Fibroblast of lung (primary cell): ENCODE measurements around the gene PCSK2. TPM values are rescaled to one million over a fixed set of nuclear protein-coding genes. Genes with fewer than 3 reads are reported as not detected.

Experiments used
- DNase-seq, 2 donors: peaks; one replicate each; pipeline versions ENCODE4 v3.0.0 to v3.0.0-alpha.2; 2010; ENCODE audit warnings: low read depth in 2 of 2
- H2AFZ ChIP-seq: 2 replicates; pipeline ENCODE4 v1.5.1; 2012; ENCODE audit warnings: low read length, control low read depth, inconsistent platforms
- H3K27ac ChIP-seq: 2 replicates; pipeline ENCODE4 v1.5.1; 2011; ENCODE audit warnings: low read length, control low read depth; ENCODE audit not compliant: insufficient read depth
- H3K27me3 ChIP-seq: 2 replicates; pipeline ENCODE4 v1.5.1; 2011; ENCODE audit warnings: mild to moderate bottlenecking, low read length; ENCODE audit not compliant: control insufficient read depth, insufficient read depth
- H3K36me3 ChIP-seq: 2 replicates; pipeline ENCODE4 v1.5.1; 2011; ENCODE audit warnings: low read length; ENCODE audit not compliant: control insufficient read depth, insufficient read depth
- H3K4me1 ChIP-seq: 2 replicates; pipeline ENCODE4 v1.5.1; 2011; ENCODE audit warnings: low read length; ENCODE audit not compliant: control insufficient read depth, insufficient read depth; ENCODE audit errors: extremely low read depth
- H3K4me2 ChIP-seq: 2 replicates; pipeline ENCODE4 v1.5.1; 2011; ENCODE audit warnings: low read length, control low read depth; ENCODE audit not compliant: insufficient read depth; ENCODE audit errors: extremely low read depth
- H3K4me3 ChIP-seq, 4 experiments: fragments of 200-600 bp in 1 of 4; sonication (generic) in 1 of 4; replicated peaks in 1 of 4; 2 replicates each; pipeline ENCODE4 v1.5.1; 2011 to 2016; ENCODE audit warnings: low read length in 4 of 4, low read depth in 3 of 4, mild to moderate bottlenecking in 3 of 4, control low read depth in 2 of 4, inconsistent platforms in 1 of 4, mixed read lengths in 1 of 4; ENCODE audit not compliant: insufficient read depth in 1 of 4; ENCODE audit errors: control extremely low read depth in 1 of 4
- H3K79me2 ChIP-seq: 2 replicates; pipeline ENCODE4 v1.5.1; 2012; ENCODE audit warnings: mild to moderate bottlenecking, low read length, inconsistent platforms; ENCODE audit not compliant: control insufficient read depth, insufficient read depth
- H3K9ac ChIP-seq: 2 replicates; pipeline ENCODE4 v1.5.1; 2011; ENCODE audit warnings: mild to moderate bottlenecking, low read length, control low read depth; ENCODE audit not compliant: insufficient read depth
- H3K9me3 ChIP-seq: 2 replicates; pipeline ENCODE4 v1.5.1; 2012; ENCODE audit warnings: low read depth, low read length; ENCODE audit not compliant: control insufficient read depth, insufficient read depth
- H4K20me1 ChIP-seq: 2 replicates; pipeline ENCODE4 v1.5.1; 2011; ENCODE audit warnings: low read length; ENCODE audit not compliant: control insufficient read depth, insufficient read depth; ENCODE audit errors: extremely low read depth
- EZH2 ChIP-seq: IDR thresholded peaks from 2 replicates; pipeline ENCODE4 v1.5.1; 2012; ENCODE audit warnings: low read length, control low read depth, mild to moderate bottlenecking; ENCODE audit errors: missing control alignments
- polyA plus RNA-seq, 2 donors: library from polyadenylated mRNA; depleted of rRNA in 1 of 2; stranded (reverse) in 1 of 2; unstranded in 1 of 2; fragments of >200 nt; gene quantifications; 2 replicates each; pipeline ENCODE4 v1.2.1, GENCODE V29; 2011 to 2012; ENCODE audit warnings: missing spikeins in 1 of 2
- total RNA-seq: library from RNA; depleted of rRNA; stranded (reverse); fragments of >200 nt; gene quantifications from 2 replicates; pipeline ENCODE4 v1.2.1, GENCODE V29; 2014
- TF ChIP-seq, protein P1 (sequence below), 2 donors: IDR thresholded peaks in 1 of 2; conservative IDR thresholded peaks in 1 of 2; 1 replicate in 1 of 2; 2 replicates in 1 of 2; pipeline ENCODE4 v1.5.1; 2011 to 2012; ENCODE audit warnings: low read length in 2 of 2, control low read depth in 1 of 2, inconsistent platforms in 1 of 2, low read depth in 1 of 2, mild to moderate bottlenecking in 1 of 2

Gene PCSK2
- total and polyA plus RNA-seq, 2 donors (not counting 1 experiment from before 2014, with no cell fraction given) = under 0.01 to 1.2 TPM

DNA sequence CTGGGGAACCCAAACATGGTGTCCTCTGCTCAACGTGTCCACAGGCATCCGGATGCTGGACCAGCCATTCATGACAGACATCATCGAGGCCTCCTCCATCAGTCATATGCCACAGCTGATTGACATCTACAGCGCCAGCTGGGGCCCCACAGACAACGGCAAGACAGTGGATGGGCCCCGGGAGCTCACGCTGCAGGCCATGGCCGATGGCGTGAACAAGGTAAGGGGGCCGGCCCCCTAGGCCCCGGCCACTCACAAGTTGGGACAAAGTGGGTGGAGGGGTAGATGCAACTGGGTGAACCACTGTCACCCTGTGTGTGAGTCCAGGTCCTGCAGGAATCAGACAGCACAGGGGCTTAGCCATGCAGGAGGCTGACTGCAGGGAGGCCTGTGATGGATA, 209.8 kb downstream of the PCSK2 start:
- Histone ChIP-seq H3K4me3 (no peak overlapping the region), H3K4me2 (no peak overlapping the region), H3K79me2 (no peaks in the 10 kb centered on the region), H3K4me1 (no peaks in the 10 kb centered on the region), H4K20me1 (no peaks in the 10 kb centered on the region), H3K9ac (no peak overlapping the region), H3K27me3 (peaks cover 5% of the 10 kb centered on the region), H3K27ac (no peak overlapping the region), H3K9me3 (no peaks in the 10 kb centered on the region), H3K36me3 (no peaks in the 10 kb centered on the region), H2AFZ (no peak overlapping the region)
- no peak for DNase-seq
- no peak for TF ChIP-seq EZH2
- TF ChIP-seq, protein P1, sequence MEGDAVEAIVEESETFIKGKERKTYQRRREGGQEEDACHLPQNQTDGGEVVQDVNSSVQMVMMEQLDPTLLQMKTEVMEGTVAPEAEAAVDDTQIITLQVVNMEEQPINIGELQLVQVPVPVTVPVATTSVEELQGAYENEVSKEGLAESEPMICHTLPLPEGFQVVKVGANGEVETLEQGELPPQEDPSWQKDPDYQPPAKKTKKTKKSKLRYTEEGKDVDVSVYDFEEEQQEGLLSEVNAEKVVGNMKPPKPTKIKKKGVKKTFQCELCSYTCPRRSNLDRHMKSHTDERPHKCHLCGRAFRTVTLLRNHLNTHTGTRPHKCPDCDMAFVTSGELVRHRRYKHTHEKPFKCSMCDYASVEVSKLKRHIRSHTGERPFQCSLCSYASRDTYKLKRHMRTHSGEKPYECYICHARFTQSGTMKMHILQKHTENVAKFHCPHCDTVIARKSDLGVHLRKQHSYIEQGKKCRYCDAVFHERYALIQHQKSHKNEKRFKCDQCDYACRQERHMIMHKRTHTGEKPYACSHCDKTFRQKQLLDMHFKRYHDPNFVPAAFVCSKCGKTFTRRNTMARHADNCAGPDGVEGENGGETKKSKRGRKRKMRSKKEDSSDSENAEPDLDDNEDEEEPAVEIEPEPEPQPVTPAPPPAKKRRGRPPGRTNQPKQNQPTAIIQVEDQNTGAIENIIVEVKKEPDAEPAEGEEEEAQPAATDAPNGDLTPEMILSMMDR (conservative IDR thresholded peaks at IDR 0.05 in 1 of 2, IDR thresholded peaks at IDR 0.05 in 1 of 2; ENCODE audit: low read depth in 1 of 2, low read length in 2 of 2) = no peak

DNA sequence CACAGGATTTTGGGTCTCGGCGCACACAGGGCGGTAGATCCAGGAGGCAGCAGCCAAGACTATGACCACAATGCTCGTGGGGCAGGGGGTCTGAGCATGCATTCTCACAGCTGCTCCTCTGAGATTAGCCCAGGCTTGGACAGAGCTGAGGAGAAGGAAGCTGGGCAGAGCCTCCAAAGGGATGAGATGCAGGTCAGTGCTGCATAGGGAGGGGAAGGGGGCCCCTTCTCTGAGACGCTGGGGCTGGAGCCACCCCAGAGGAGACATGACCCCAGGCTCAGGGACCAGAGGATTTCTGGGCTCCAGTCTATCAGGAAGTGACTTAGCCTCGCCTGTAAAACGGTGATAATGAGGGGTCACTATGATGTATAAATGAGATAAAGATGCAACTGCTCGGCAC, 210.4 kb downstream of the PCSK2 start:
- H3K27me3 ChIP-seq = peaks cover 5% of the 10 kb centered on the region

DNA sequence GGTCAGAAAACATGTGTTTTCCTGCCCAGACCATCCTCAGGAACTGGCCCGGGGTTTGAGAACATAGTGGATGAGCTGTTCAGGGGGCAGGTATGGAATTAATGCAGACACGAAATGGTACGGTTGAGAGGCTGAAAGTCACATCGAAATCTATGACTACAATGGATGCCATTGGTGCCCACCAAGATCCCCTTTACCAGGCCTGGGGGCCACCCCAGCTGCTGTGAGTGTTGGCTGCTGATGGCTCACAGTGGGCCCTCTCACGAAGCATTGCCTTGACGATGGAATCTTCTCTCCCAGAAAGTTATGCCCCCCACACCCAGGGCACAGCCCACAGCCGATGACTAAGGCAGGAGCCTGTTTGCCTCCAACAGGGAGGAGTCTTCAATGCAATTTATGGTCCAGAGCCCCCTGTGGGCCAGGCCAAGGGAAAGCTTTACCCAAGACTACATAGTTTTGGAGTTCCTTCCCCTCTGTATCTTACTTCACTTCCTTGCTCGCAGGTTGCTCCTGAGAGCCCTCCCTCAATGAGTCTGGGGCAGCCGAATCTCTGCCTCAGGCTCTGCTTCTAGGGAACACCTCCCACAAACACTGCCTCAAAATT, 211.7 kb downstream of the PCSK2 start:
- TF ChIP-seq, protein P1 (conservative IDR thresholded peaks at IDR 0.05 in 1 of 2, IDR thresholded peaks at IDR 0.05 in 1 of 2; ENCODE audit: low read depth in 1 of 2, low read length in 2 of 2) = no peak
- no peak for TF ChIP-seq EZH2
- no peaks in the 10 kb centered on the region for H3K36me3 ChIP-seq
- H3K79me2 ChIP-seq = no peaks in the 10 kb centered on the region
- no peaks in the 10 kb centered on the region for H3K4me1 ChIP-seq
- H3K4me2 ChIP-seq = no peak overlapping the region
- H3K9me3 ChIP-seq = no peaks in the 10 kb centered on the region
- no peak overlapping the region for H3K27ac ChIP-seq
- H3K4me3 ChIP-seq = no peak overlapping the region
- no peak for DNase-seq
- H3K9ac ChIP-seq = no peak overlapping the region
- no peak overlapping the region for H2AFZ ChIP-seq
- peaks cover 5% of the 10 kb centered on the region for H3K27me3 ChIP-seq
- no peaks in the 10 kb centered on the region for H4K20me1 ChIP-seq

More for the DNA sequence above, 210.4 kb downstream of the PCSK2 start:
- TF ChIP-seq, protein P1 (conservative IDR thresholded peaks at IDR 0.05 in 1 of 2, IDR thresholded peaks at IDR 0.05 in 1 of 2; ENCODE audit: low read depth in 1 of 2, low read length in 2 of 2) = no peak
- TF ChIP-seq EZH2 = no peak
- no peaks in the 10 kb centered on the region for H3K79me2 ChIP-seq
- no peak overlapping the region for H3K4me3 ChIP-seq
- DNase-seq = no peak
- no peak overlapping the region for H3K4me2 ChIP-seq
- H3K9ac ChIP-seq = no peak overlapping the region
- no peaks in the 10 kb centered on the region for H3K4me1 ChIP-seq
- H2AFZ ChIP-seq = no peak overlapping the region
- H4K20me1 ChIP-seq = no peaks in the 10 kb centered on the region
- H3K9me3 ChIP-seq = no peaks in the 10 kb centered on the region
- H3K27ac ChIP-seq = no peak overlapping the region
- H3K36me3 ChIP-seq = no peaks in the 10 kb centered on the region
